ENCODE data around the gene OTOGL.

GRCh38 chr12:80420075-80420474 lies 320.7 kb downstream of the OTOGL start:
- TF ChIP-seq CTCF (IDR thresholded peaks at IDR 0.05; ENCODE audit: insufficient read depth, low read length) (no peak), GABPA (IDR thresholded peaks at IDR 0.05; ENCODE audit: low read depth) (no peak), POLR2AphosphoS5 (IDR thresholded peaks at IDR 0.05; ENCODE audit: low read depth) (no peak), REST (IDR thresholded peaks at IDR 0.05; ENCODE audit: insufficient replicate concordance, low read depth) (no peak)
